ENCODE measurements around the gene TARBP2. TPM values are rescaled to one million over a fixed set of nuclear protein-coding genes. Genes with fewer than 3 reads are reported as not detected.

The TARBP2 gene
- total and polyA plus RNA-seq, 4 donors: 15.7 to 22.0 (median 18.4) TPM

DNA sequence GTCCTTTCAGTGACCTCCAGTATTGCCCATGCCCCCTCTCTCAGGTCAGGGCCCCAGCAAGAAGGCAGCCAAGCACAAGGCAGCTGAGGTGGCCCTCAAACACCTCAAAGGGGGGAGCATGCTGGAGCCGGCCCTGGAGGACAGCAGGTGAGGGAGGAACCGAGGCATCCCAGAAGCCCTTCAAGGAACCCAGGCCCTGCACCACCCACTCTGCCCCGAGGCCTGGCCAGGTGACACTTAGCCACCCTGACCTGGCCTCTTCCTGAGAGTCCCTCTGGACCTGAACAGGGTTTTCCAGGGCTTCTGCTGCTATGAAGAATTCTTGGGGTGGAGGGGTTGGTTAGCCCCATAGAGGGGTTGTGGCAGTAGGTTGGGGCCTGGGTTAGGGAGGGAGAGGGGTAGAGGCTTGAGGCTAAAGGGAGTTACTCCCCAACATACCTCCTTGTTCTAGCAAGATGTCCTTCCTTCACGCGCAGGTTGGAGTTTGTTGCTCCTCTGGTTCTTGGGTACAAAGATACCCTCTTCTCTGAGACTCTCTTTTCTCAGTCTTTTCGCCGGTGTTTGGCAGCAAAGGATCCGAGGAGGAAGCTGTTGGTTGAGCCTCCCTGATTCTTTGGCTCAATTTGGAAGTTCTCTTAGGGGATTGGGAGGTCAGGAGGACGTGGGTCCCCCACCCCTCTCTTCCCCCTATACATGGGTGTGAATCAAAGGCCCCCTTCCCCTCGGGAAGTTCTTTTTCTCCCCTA, 2.1 kb downstream of the TARBP2 start:
- H3K9me3 ChIP-seq (ENCODE audit: control insufficient read depth in 4 of 4, low read length in 3 of 4): no peaks in the 10 kb centered on the region
- TF ChIP-seq, protein P1, sequence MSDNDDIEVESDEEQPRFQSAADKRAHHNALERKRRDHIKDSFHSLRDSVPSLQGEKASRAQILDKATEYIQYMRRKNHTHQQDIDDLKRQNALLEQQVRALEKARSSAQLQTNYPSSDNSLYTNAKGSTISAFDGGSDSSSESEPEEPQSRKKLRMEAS (IDR thresholded peaks at IDR 0.05): no peak
- no peak for TF ChIP-seq JUND (IDR thresholded peaks at IDR 0.05)
- no peak for TF ChIP-seq EGR1 (IDR thresholded peaks at IDR 0.05; ENCODE audit: low read depth in 2 of 2)
- TF ChIP-seq RAD21 (IDR thresholded peaks at IDR 0.05): no peak
- peak; percentile 3 for TF ChIP-seq NR2F2 (IDR thresholded peaks at IDR 0.05)
- no peak for TF ChIP-seq SP1 (IDR thresholded peaks at IDR 0.05)
- no peak for TF ChIP-seq YY1 (IDR thresholded peaks at IDR 0.05)
- H3K4me1 ChIP-seq (ENCODE audit: control insufficient read depth in 4 of 4, insufficient read depth in 4 of 4, low read length in 3 of 4): peaks cover 5 to 30% (median 21%) of the 10 kb centered on the region in 4 donors
- no peak for DNase-seq (ENCODE audit: low spot score)
- H3K36me3 ChIP-seq (ENCODE audit: control insufficient read depth in 4 of 4, insufficient read depth in 3 of 4, low read depth in 1 of 4, low read length in 3 of 4): peaks cover 0 to 19% (median 6%) of the 10 kb centered on the region in 4 donors
- H3K4me3 ChIP-seq (ENCODE audit: low read depth in 1 of 3, low read length in 3 of 3): no peak overlapping the region
- WGBS: 83% methylated on average over 10 of the region's 10 CpGs
- peak overlapping the region in 1 of 2 donors; percentile 12 for H3K9ac ChIP-seq (ENCODE audit: low read depth in 1 of 2, low read length in 2 of 2)
- H3K27me3 ChIP-seq (ENCODE audit: control insufficient read depth in 4 of 4, insufficient read depth in 4 of 4, low read length in 3 of 4): no peaks in the 10 kb centered on the region
- H3K27ac ChIP-seq (ENCODE audit: low read depth in 1 of 2, low read length in 2 of 2): peak overlapping the region; percentile 23 to 99

GRCh38 chr12:53504004-53504920, 3.2 kb downstream of the TARBP2 start:
- peaks cover 5 to 25% (median 22%) of the 10 kb centered on the region in 4 donors for H3K4me1 ChIP-seq (ENCODE audit: control insufficient read depth in 4 of 4, insufficient read depth in 4 of 4, low read length in 3 of 4)
- WGBS: 87% methylated on average over 14 of the region's 14 CpGs
- H3K27ac ChIP-seq (ENCODE audit: low read depth in 1 of 2, low read length in 2 of 2): no peak overlapping the region
- no peaks in the 10 kb centered on the region for H3K9me3 ChIP-seq (ENCODE audit: control insufficient read depth in 4 of 4, low read length in 3 of 4)
- no peak for TF ChIP-seq RAD21 (IDR thresholded peaks at IDR 0.05)
- H3K9ac ChIP-seq (ENCODE audit: low read depth in 1 of 2, low read length in 2 of 2): no peak overlapping the region
- no peak for DNase-seq (ENCODE audit: low spot score)
- peaks cover 0 to 19% (median 6%) of the 10 kb centered on the region in 4 donors for H3K36me3 ChIP-seq (ENCODE audit: control insufficient read depth in 4 of 4, insufficient read depth in 3 of 4, low read depth in 1 of 4, low read length in 3 of 4)
- no peak overlapping the region for H3K4me3 ChIP-seq (ENCODE audit: low read depth in 1 of 3, low read length in 3 of 3)
- no peaks in the 10 kb centered on the region for H3K27me3 ChIP-seq (ENCODE audit: control insufficient read depth in 4 of 4, insufficient read depth in 4 of 4, low read length in 3 of 4)

- Histone ChIP-seq H3K4me3 (ENCODE audit: low read depth in 1 of 3, low read length in 3 of 3) (no peak overlapping the region), H3K9me3 (ENCODE audit: control insufficient read depth in 4 of 4, low read length in 3 of 4) (no peaks in the 10 kb centered on the region), H3K36me3 (ENCODE audit: control insufficient read depth in 4 of 4, insufficient read depth in 3 of 4, low read depth in 1 of 4, low read length in 3 of 4) (peaks cover 0 to 19% (median 6%) of the 10 kb centered on the region in 4 donors), H3K4me1 (ENCODE audit: control insufficient read depth in 4 of 4, insufficient read depth in 4 of 4, low read length in 3 of 4) (peaks cover 5 to 19% (median 17%) of the 10 kb centered on the region in 4 donors), H3K9ac (ENCODE audit: low read depth in 1 of 2, low read length in 2 of 2) (no peak overlapping the region), H3K27me3 (ENCODE audit: control insufficient read depth in 4 of 4, insufficient read depth in 4 of 4, low read length in 3 of 4) (no peaks in the 10 kb centered on the region), H3K27ac (ENCODE audit: low read depth in 1 of 2, low read length in 2 of 2) (no peak overlapping the region)
- no peak for DNase-seq (ENCODE audit: low spot score)
- 93% methylated on average over 10 of the region's 10 CpGs for WGBS
- no peak for TF ChIP-seq FOXA1 (IDR thresholded peaks at IDR 0.05)
- no peak for TF ChIP-seq NR2F2 (IDR thresholded peaks at IDR 0.05)
Measured at GRCh38 chr12:53505086-53505485, 4.0 kb downstream of the TARBP2 start.

GRCh38 chr12:53505555-53506449, 4.7 kb downstream of the TARBP2 start:
- TF ChIP-seq GABPA (IDR thresholded peaks at IDR 0.05 in 1 of 2, conservative IDR thresholded peaks at IDR 0.05 in 1 of 2) (no peak), HNF4G (IDR thresholded peaks at IDR 0.05) (no peak), RXRA (IDR thresholded peaks at IDR 0.05) (no peak), TAF1 (conservative IDR thresholded peaks at IDR 0.05) (no peak), FOXA2 (IDR thresholded peaks at IDR 0.05) (no peak), REST (IDR thresholded peaks at IDR 0.05) (no peak)
- TF ChIP-seq, protein P1 (IDR thresholded peaks at IDR 0.05): no peak
- 88% methylated on average over 19 of the region's 19 CpGs for WGBS
- peaks cover 5 to 18% (median 15%) of the 10 kb centered on the region in 4 donors for H3K4me1 ChIP-seq (ENCODE audit: control insufficient read depth in 4 of 4, insufficient read depth in 4 of 4, low read length in 3 of 4)
- H3K36me3 ChIP-seq (ENCODE audit: control insufficient read depth in 4 of 4, insufficient read depth in 3 of 4, low read depth in 1 of 4, low read length in 3 of 4): peaks cover 0 to 19% (median 6%) of the 10 kb centered on the region in 4 donors
- no peak overlapping the region for H3K27ac ChIP-seq (ENCODE audit: low read depth in 1 of 2, low read length in 2 of 2)
- H3K9ac ChIP-seq (ENCODE audit: low read depth in 1 of 2, low read length in 2 of 2): no peak overlapping the region
- no peak for DNase-seq (ENCODE audit: low spot score)
- H3K27me3 ChIP-seq (ENCODE audit: control insufficient read depth in 4 of 4, insufficient read depth in 4 of 4, low read length in 3 of 4): no peaks in the 10 kb centered on the region
- H3K4me3 ChIP-seq (ENCODE audit: low read depth in 1 of 3, low read length in 3 of 3): no peak overlapping the region
- no peaks in the 10 kb centered on the region for H3K9me3 ChIP-seq (ENCODE audit: control insufficient read depth in 4 of 4, low read length in 3 of 4)

Measured in liver (tissue), 9 donors.